ENCODE measurements around the gene GFAP. TPM values are rescaled to one million over a fixed set of nuclear protein-coding genes. Genes with fewer than 3 reads are reported as not detected.

Gene GFAP
- polyA plus RNA-seq, 1 of the 3 experiments (the other 2 are of a cell fraction) = 0.48 TPM

GRCh38 chr17:44919885-44920564 is 4.7 kb upstream of the GFAP start:
- Histone ChIP-seq H3K79me2 (ENCODE audit: insufficient read depth) (no peaks in the 10 kb centered on the region), H3K4me3 (ENCODE audit: low read depth in 2 of 2, low read length in 1 of 2) (no peak overlapping the region; a peak in 1 of 4 replicates), H3K36me3 (replicated peaks in 1 of 2; ENCODE audit: control insufficient read depth in 1 of 2, insufficient read depth in 2 of 2, low read length in 1 of 2) (no peaks in the 10 kb centered on the region), H3K9me2 (no peaks in the 10 kb centered on the region), H3K9ac (no peak overlapping the region), H3K27ac (ENCODE audit: low read depth in 2 of 2, low read length in 1 of 2) (no peak overlapping the region; a peak in 1 of 4 replicates), H3K4me1 (ENCODE audit: control insufficient read depth in 1 of 2, insufficient read depth in 2 of 2, low read depth in 1 of 2, low read length in 1 of 2) (peaks cover 18 to 42% of the 10 kb centered on the region in 2 experiments; a peak in 3 of 4 replicates), H4K20me1 (ENCODE audit: insufficient read depth) (no peaks in the 10 kb centered on the region), H3K4me2 (no peak overlapping the region), H3K27me3 (ENCODE audit: insufficient read depth) (no peaks in the 10 kb centered on the region), H3K9me3 (no peaks in the 10 kb centered on the region), H2AFZ (ENCODE audit: low read depth) (peak overlapping the region; percentile 36; the same call in 1 of the 2 replicates), H3F3A (replicated peaks; ENCODE audit: insufficient read depth) (peaks cover 12% of the 10 kb centered on the region)
- 18% methylated on average over 8 of the region's 9 CpGs for whole genome bisulfite sequencing (ENCODE audit: low lambda C conversion rate)
- ChIA-PET CTCF (interaction anchor here (0.5 to 17.2 kb wide), 53 partner anchors 10 to 1017 kb away, joined by 3 to 433 read pairs (median 6); partner anchors contain the start of genes ACBD4, C1QL1, EFTUD2 and NMT1), POLR2A (interaction anchor here (0.7 to 2.5 kb wide), 8 partner anchors 9 to 229 kb away, joined by 3 to 14 read pairs (median 3); no protein-coding TSS in a partner anchor)
- peak; percentile 89 for DNase-seq
- no peak for TF ChIP-seq MXI1 (IDR thresholded peaks at IDR 0.05; ENCODE audit: low read depth, low read length)
- no peak for TF ChIP-seq RXRA (IDR thresholded peaks at IDR 0.05; ENCODE audit: borderline replicate concordance, low read depth)
- no peak for TF ChIP-seq MAX (IDR thresholded peaks at IDR 0.05; ENCODE audit: low read depth)
- TF ChIP-seq TEAD4 (IDR thresholded peaks at IDR 0.05; ENCODE audit: borderline replicate concordance, insufficient read depth) = no peak
- TF ChIP-seq SMC3 (IDR thresholded peaks at IDR 0.05; ENCODE audit: low read depth, low read length) = peak; percentile 93
- TF ChIP-seq RAD21 (IDR thresholded peaks at IDR 0.05; ENCODE audit: low read length) = peak; percentile 98
- no peak for TF ChIP-seq SIN3A (IDR thresholded peaks at IDR 0.05; ENCODE audit: borderline replicate concordance, low read depth, low read length)
- TF ChIP-seq FOXJ3 (CRISPR knock-in tag; IDR thresholded peaks at IDR 0.05) = no peak
- TF ChIP-seq CHD2 (IDR thresholded peaks at IDR 0.05; ENCODE audit: low read length, partially characterized antibody) = peak; percentile 51
- TF ChIP-seq, protein P1, sequence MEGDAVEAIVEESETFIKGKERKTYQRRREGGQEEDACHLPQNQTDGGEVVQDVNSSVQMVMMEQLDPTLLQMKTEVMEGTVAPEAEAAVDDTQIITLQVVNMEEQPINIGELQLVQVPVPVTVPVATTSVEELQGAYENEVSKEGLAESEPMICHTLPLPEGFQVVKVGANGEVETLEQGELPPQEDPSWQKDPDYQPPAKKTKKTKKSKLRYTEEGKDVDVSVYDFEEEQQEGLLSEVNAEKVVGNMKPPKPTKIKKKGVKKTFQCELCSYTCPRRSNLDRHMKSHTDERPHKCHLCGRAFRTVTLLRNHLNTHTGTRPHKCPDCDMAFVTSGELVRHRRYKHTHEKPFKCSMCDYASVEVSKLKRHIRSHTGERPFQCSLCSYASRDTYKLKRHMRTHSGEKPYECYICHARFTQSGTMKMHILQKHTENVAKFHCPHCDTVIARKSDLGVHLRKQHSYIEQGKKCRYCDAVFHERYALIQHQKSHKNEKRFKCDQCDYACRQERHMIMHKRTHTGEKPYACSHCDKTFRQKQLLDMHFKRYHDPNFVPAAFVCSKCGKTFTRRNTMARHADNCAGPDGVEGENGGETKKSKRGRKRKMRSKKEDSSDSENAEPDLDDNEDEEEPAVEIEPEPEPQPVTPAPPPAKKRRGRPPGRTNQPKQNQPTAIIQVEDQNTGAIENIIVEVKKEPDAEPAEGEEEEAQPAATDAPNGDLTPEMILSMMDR (IDR thresholded peaks at IDR 0.05) = peak; percentile 84

- H3K4me3 ChIP-seq (ENCODE audit: low read depth in 2 of 2, low read length in 1 of 2) = no peak overlapping the region
- no peaks in the 10 kb centered on the region for H3K79me2 ChIP-seq (ENCODE audit: insufficient read depth)
- no peak for DNase-seq
- POLR2A ChIA-PET = interaction anchor here (1.0 to 2.5 kb wide), 4 partner anchors 12 to 230 kb away, joined by 3 to 14 read pairs (median 6); no protein-coding TSS in a partner anchor
- H3K4me2 ChIP-seq = no peak overlapping the region
- no peak overlapping the region; a peak in 1 of 4 replicates for H3K27ac ChIP-seq (ENCODE audit: low read depth in 2 of 2, low read length in 1 of 2)
- peaks cover 18 to 42% of the 10 kb centered on the region in 2 experiments; a peak in 3 of 4 replicates for H3K4me1 ChIP-seq (ENCODE audit: control insufficient read depth in 1 of 2, insufficient read depth in 2 of 2, low read depth in 1 of 2, low read length in 1 of 2)
- 0 out of 2 replicates have a peak overlapping the region, but pooled peaks have one; percentile 36 for H2AFZ ChIP-seq (ENCODE audit: low read depth)
- H4K20me1 ChIP-seq (ENCODE audit: insufficient read depth) = no peaks in the 10 kb centered on the region
- WGBS (ENCODE audit: low lambda C conversion rate) = 63% methylated on average over 2 of the region's 2 CpGs
- no peaks in the 10 kb centered on the region for H3K36me3 ChIP-seq (replicated peaks in 1 of 2; ENCODE audit: control insufficient read depth in 1 of 2, insufficient read depth in 2 of 2, low read length in 1 of 2)
- H3F3A ChIP-seq (replicated peaks; ENCODE audit: insufficient read depth) = peaks cover 12% of the 10 kb centered on the region
- no peaks in the 10 kb centered on the region for H3K27me3 ChIP-seq (ENCODE audit: insufficient read depth)
- CTCF ChIA-PET = interaction anchor here (0.5 to 17.2 kb wide), 40 partner anchors 9 to 1018 kb away, joined by 3 to 433 read pairs (median 9); partner anchors contain the start of genes ACBD4, C1QL1, EFTUD2 and PLCD3
- no peaks in the 10 kb centered on the region for H3K9me3 ChIP-seq
- no peaks in the 10 kb centered on the region for H3K9me2 ChIP-seq
- no peak overlapping the region for H3K9ac ChIP-seq
- TF ChIP-seq, protein P2, sequence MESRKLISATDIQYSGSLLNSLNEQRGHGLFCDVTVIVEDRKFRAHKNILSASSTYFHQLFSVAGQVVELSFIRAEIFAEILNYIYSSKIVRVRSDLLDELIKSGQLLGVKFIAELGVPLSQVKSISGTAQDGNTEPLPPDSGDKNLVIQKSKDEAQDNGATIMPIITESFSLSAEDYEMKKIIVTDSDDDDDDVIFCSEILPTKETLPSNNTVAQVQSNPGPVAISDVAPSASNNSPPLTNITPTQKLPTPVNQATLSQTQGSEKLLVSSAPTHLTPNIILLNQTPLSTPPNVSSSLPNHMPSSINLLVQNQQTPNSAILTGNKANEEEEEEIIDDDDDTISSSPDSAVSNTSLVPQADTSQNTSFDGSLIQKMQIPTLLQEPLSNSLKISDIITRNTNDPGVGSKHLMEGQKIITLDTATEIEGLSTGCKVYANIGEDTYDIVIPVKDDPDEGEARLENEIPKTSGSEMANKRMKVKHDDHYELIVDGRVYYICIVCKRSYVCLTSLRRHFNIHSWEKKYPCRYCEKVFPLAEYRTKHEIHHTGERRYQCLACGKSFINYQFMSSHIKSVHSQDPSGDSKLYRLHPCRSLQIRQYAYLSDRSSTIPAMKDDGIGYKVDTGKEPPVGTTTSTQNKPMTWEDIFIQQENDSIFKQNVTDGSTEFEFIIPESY (IDR thresholded peaks at IDR 0.05; ENCODE audit: borderline replicate concordance, low read depth) = no peak
- TF ChIP-seq RFX5 (IDR thresholded peaks at IDR 0.05; ENCODE audit: low read length) (no peak), GABPA (IDR thresholded peaks at IDR 0.05; ENCODE audit: low read depth) (no peak), EP300 (IDR thresholded peaks at IDR 0.05; ENCODE audit: borderline replicate concordance in 1 of 2, low read depth in 1 of 2, low read length in 1 of 2) (no peak), TAF1 (IDR thresholded peaks at IDR 0.05; ENCODE audit: borderline replicate concordance, low read depth, low read length) (no peak), IRF3 (IDR thresholded peaks at IDR 0.05; ENCODE audit: low read depth, low read length) (no peak), NFIC (IDR thresholded peaks at IDR 0.05; ENCODE audit: borderline replicate concordance) (no peak), FOXJ3 (CRISPR knock-in tag; IDR thresholded peaks at IDR 0.05) (no peak), FOXM1 (IDR thresholded peaks at IDR 0.05; ENCODE audit: low read depth) (no peak), MXI1 (IDR thresholded peaks at IDR 0.05; ENCODE audit: low read depth, low read length) (no peak)
- TF ChIP-seq, protein P1 (IDR thresholded peaks at IDR 0.05) = no peak
These were observed 4.1 kb upstream of the GFAP start for GRCh38 chr17:44919411-44919810.

Measured in SK-N-SH (cell line).